Measurements from ENCODE around the gene CIAO3. TPM values are rescaled to one million over a fixed set of nuclear protein-coding genes. Genes with fewer than 3 reads are reported as not detected.

CIAO3 gene
- 32.9 and 48.5 TPM in 2 replicates for total RNA-seq

DNA sequence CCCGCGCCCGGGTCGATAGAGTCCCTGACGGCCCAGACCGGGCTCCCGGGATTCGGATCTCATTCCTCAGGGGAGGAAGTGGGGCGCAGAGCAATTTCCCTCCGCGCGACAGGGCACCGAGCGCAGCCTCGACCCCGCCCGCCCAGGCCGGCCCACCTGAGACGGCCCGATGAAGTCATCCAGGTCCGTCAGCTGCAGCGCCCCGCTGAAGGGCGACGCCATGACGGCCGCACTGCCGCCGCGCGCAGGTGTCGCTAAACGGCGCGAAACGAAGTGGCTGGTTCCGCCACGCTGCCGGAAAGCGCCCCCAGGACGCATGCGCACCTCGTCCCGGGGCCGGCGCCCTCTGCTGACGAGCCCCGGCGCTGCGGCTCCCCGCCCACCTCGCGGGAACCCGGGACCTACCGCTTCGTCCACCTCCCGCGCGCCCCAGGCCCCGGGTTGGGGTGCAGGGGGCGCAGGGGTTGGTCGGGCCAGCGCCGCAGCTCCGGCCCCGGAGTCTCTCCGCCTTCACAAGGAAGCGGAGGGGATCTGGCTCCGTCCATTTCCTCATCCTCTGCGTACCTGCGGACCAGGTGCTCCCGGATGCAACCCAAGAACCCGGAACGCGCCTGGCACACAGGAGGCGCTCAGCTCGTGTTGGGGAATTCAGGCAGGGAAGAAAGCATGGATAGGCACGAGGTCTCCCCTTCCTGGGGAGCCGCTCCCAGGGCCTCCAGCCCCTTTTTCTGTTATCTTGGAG is at the start of gene CIAO3:
TSS of gene CIAO3 (minus strand) at position 234 of the 742 bp plus-strand sequence. CDS start at position 222, 12 bp downstream.
- DNase-seq (ENCODE audit: low read depth, low spot score), result peak; percentile 60

DNA sequence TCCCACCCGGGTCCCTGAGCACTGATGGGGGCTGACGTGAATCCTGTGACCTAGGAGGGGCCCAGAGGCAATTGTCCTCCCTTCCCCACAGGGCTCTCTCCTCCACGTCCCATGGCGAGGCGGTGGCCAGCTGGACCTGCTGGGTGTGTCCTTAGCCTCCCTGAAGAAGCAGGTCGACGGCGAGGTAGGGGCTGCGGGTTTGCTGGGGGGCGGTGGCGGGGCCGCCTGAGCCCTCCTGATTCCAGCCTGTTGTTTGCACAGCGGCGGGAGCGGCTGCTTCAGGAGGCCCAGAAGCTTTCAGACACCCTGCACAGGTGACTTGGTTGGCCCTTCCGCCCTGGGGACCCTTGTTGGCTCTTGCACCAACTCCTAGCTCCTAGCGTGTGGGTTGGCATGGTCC is 49.3 kb upstream of the CIAO3 start:
- DNase-seq (ENCODE audit: low read depth, low spot score), result no peak

DNA sequence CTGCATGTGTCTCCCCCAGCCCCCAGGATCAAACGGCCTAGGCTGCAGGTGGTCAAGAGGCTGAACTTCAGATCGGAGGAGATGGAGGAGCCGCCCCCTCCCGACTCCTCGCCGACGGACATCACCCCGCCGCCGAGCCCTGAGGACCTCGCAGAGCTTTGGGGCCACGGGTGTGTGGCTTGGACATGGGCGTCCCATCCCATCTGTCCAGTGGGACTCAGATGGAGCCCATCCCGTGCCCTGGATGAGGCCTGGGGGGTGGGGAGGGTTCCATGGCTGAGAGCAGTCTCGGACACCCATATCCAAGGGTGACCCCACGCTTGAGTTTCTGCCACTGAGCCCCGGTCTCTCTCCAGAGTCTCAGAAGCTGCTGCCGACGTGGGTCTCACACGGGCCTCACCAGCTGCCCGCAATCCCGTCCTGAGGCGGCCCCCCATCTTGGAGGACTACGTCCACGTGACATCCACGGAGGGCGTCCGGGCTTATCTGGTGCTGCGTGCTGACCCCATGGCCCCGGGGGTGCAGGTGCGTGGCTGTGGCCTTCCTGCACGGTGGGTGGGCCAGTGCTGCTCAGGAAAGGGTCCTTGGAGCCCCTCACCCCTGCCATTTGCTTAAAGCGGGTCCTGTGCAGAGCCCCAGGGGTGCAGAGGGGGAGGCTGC is 48.5 kb upstream of the CIAO3 start:
- DNase-seq (ENCODE audit: low read depth, low spot score), result no peak

- peak; percentile 64 for DNase-seq (ENCODE audit: low read depth, low spot score)
Measured at GRCh38 chr16:788399-789126, 47.8 kb upstream of the CIAO3 start, which contains the start of gene CHTF18. Gene CHTF18 (plus strand): TSS chr16:788620. CDS start chr16:788685, 65 bp downstream.

- DNase-seq (ENCODE audit: low read depth, low spot score), result no peak
Measured at GRCh38 chr16:787978-788398, 47.2 kb upstream of the CIAO3 start, which contains the start of gene RPUSD1. Gene RPUSD1 (minus strand): TSS chr16:788381. CDS start chr16:787737, 644 bp downstream.

DNA sequence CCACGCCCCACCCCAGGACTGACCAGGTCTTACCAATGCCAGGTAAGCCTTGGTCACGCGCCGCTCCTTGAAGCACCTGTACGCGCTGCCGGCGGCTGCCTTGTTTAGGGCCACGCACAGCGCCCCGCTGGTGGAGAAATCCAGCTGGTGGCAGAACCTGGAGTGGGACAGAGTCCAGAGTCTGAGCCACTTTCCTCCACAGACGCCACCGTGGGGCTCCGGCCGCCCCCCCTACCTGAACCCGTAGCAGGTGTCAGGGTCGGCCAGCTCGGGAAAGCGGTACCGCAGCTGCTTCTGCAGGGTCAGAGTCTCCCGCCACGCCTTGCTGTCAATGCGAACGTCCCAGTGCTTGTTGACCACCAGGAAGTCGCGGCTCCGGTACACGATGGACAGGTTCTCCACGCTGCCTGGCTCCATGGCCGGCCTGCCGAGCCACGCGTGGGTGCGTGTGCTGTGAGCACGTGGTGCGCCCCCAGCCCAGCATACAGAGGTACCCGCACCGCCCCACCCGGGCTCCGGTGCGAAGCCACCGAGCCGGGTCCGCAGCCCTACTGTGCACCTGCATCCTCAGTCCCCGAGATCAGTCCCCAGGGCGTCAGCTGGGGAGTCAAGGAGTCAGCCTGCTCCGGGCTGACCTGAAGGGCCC is 46.6 kb upstream of the CIAO3 start:
- DNase-seq (ENCODE audit: low read depth, low spot score), result no peak

DNA sequence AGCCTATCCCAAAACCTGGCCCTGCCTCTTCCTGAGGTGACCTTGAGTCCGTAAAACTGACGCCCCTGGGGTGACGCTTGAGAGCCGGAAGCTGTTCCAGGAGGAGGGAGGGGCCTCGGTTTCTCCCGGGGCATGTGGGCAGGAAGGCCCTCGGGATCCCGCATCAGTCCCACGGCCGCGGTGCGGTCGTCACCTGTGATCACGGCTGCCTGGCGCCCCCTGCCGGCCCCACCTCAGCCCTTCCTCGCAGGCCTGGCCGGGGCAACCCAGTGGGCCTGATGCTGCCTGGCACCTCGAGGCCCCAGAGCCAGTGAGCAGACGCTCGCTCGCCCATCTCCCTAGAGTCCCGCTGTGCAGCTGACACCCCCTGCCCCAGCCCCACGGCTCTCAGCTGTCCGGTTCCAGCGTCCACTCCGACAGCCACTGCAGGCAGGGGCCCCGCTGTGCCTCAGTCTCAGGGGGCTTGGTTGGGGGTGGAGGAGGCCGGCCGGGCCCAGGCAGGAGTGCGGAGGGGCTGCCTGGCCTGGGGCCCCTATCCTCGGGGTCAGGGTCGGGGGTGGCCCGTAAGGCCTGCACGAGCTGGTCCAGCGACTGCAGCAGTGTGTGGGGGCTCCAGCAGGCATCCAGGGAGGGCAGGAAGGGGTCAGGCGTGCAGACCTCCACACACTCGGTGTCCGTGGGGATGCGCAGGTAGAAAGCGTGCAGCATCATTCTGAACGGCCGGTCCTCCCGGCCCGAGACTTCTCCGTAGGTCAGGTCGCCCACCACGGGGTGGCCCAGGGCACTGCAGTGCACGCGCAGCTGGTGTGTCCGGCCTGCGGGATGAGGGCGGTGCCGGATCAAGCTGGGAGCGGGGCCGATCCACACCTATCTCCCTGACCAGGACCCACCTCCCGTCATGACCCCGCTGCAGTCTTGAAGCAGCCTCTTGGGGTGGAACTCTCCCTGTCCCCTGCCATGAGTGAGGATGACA is 45.1 kb upstream of the CIAO3 start:
- DNase-seq (ENCODE audit: low read depth, low spot score), result no peak

GRCh38 chr16:784431-784830 is 43.6 kb upstream of the CIAO3 start:
- no peak for DNase-seq (ENCODE audit: low read depth, low spot score)

DNA sequence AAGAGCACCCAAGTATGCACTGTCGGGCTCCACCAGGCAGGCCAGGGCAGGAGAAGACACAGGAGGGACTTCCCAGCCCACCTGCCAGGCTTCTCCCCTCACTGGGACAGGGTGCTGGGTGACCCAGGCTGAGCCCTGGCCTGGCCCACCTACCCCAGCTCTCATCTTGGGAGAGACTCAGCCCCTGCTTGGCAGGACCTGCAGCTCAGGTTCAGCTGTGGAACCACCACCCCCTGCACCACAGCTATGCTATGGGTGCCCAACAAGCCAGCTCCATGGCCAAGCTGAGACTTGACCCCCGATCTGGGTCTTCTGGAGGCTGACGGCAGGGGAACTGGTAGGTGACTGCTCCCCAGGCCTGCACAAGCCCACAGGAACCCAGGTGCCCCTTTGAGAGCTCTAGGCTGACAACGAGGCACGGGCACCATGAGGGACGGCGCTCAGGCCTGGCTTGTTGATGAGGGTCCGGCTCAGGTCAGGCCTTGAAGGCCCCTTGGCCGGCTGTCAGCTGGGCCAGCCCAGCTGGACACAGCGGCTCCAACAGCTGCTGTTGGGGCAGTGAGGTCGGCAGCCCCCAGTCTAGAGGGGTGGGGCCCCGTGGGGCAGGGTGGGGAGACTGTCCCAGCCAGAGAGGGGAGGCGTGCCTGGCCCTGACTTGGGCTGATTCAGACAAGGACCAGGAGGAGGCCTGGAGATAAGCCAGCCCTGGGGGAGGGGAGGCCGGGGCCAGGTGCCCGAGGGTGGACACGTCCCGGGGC is 42.8 kb upstream of the CIAO3 start:
- no peak for DNase-seq (ENCODE audit: low read depth, low spot score)

- DNase-seq (ENCODE audit: low read depth, low spot score), result no peak
Measured at GRCh38 chr16:782766-783403, 42.1 kb upstream of the CIAO3 start.

DNA sequence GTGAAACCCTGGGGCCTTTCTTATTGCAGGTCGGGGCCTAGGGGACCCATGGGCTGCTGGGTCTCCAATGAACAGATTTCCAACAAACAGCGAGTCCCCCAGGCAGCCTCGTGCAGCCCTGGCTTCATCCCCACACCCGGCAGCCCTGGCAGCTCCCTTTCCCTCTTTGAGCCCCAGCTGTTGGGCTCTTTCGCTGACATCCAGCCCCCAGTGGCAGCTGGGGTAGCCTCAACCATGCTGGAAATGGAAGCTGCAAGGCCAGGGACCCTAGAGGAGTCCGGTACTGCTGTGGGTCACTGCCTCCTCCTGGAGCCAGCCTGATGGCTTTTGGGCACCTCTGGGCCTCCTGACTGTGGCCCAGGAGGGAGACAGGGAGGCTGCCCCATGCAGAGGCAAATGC is 41.5 kb upstream of the CIAO3 start:
- DNase-seq (ENCODE audit: low read depth, low spot score), result no peak

GRCh38 chr16:781346-782010 is 40.7 kb upstream of the CIAO3 start:
- DNase-seq (ENCODE audit: low read depth, low spot score), result no peak

DNA sequence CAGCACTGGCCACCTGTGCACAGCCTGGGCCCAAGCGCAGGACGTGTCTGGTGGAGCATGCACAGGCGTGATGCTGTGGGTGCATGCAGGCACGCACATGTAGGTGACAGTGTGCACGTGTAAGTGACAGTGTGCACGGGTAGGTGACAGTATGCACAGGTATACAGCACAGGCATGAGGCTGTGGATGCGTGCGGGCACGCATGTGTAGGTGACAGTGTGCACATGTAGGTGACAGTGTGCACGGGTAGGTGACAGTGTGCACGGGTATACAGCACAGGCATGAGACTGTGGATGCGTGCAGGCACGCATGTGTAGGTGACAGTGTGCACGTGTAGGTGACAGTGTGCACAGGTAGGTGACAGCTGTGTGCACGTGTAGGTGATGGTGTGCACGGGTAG is 39.5 kb upstream of the CIAO3 start:
- DNase-seq (ENCODE audit: low read depth, low spot score), result no peak

- no peak for DNase-seq (ENCODE audit: low read depth, low spot score)
Measured at GRCh38 chr16:779561-779960, 38.8 kb upstream of the CIAO3 start.

DNA sequence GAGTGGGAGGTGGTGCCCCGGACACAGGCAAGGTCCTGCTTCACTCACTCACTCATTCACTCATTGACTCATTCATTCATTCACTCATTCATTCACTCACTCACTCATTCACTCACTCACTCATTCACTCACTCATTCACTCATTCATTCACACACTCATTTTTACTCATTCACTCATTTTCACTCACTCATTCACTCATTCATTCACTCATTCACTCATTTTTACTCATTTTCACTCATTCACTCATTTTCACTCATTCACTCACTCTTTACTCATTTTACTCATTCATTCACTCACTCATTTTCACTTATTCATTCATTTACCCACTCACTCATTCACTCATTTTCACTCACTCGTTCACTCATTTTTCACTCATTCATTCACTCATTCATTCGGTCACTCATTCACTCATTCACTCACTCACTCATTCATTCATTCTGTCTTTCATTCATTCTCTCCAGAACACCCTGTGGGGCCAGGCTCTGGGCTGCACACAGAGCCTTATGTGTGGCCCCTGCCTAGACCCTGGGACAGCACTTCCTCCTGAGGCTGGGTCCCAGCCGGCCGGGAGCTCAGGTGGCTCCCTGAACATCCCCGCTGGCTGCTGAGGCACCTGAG is 38.2 kb upstream of the CIAO3 start:
- DNase-seq (ENCODE audit: low read depth, low spot score), result no peak

DNA sequence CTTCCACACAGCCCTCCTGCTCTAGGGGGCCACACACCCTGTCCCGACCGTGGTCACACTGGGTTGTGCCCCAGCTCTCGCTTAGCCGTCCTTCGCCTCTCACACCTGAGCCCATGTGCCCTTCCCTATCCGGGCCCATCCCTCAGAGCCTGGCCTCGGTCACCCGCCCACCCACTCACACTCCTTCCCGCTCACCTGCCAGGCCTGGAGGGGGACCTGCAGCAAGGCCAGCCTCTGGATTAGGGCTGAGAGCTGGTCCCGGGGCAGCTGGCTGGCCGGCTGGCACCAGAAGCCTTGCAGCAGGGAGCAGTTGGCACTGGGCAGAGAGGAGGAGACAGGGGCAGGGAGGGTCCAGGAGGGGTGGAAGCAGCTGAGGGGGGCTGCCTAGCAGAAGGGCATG is 37.6 kb upstream of the CIAO3 start:
- DNase-seq (ENCODE audit: low read depth, low spot score), result no peak

GRCh38 chr16:777826-778225 is 37.0 kb upstream of the CIAO3 start:
- DNase-seq (ENCODE audit: low read depth, low spot score), result no peak

GRCh38 chr16:776824-777223 is 36.0 kb upstream of the CIAO3 start:
- DNase-seq (ENCODE audit: low read depth, low spot score), result no peak
